ENCODE data around the gene HUS1. TPM values are rescaled to one million over a fixed set of nuclear protein-coding genes. Genes with fewer than 3 reads are reported as not detected.
"Not testable (repeated sequence)": the region's sequence is repeated elsewhere in the genome, so short reads cannot be mapped to it uniquely, and the experiment has no call there.

The HUS1 gene
- total RNA-seq, 2 experiments from 2014 or later, result 49.2 to 50.4 TPM

- Mint-ChIP-seq H3K36me3 (peaks cover 4% of the 10 kb centered on the region), H3K9me3 (peaks cover 2% of the 10 kb centered on the region), H3K27ac (peak overlapping the region; percentile 97), H3K4me3 (peak overlapping the region; percentile 79), H3K27me3 (no peaks in the 10 kb centered on the region), H3K4me1 (peaks cover 19% of the 10 kb centered on the region)
- no peak for DNase-seq
Observed at GRCh38 chr7:47991270-47991669, 11.9 kb upstream of the HUS1 start.

DNA sequence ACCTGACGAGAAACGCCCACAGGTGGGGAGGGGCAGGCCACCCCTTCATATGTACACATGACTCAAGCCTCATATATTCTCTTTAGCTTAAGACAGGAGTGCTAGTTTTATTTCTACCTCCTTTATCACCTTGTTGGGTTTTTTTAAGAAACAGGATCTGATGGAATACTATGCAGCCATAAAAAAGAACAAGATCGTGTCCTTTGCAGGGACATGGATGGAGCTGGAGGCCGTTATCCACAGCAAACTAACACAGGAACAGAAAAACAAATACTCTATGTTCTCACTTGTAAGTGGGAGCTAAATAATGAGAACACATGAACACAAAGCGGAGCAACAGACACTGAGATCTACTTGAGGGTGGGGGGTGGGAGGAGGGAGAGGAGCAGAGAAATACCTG is 11.2 kb upstream of the HUS1 start:
- Mint-ChIP-seq H3K4me1 (peaks cover 19% of the 10 kb centered on the region), H3K4me3 (no peak overlapping the region), H3K36me3 (peaks cover 4% of the 10 kb centered on the region), H3K27me3 (no peaks in the 10 kb centered on the region), H3K9me3 (peaks cover 2% of the 10 kb centered on the region), H3K27ac (no peak overlapping the region)
- no peak for DNase-seq

DNA sequence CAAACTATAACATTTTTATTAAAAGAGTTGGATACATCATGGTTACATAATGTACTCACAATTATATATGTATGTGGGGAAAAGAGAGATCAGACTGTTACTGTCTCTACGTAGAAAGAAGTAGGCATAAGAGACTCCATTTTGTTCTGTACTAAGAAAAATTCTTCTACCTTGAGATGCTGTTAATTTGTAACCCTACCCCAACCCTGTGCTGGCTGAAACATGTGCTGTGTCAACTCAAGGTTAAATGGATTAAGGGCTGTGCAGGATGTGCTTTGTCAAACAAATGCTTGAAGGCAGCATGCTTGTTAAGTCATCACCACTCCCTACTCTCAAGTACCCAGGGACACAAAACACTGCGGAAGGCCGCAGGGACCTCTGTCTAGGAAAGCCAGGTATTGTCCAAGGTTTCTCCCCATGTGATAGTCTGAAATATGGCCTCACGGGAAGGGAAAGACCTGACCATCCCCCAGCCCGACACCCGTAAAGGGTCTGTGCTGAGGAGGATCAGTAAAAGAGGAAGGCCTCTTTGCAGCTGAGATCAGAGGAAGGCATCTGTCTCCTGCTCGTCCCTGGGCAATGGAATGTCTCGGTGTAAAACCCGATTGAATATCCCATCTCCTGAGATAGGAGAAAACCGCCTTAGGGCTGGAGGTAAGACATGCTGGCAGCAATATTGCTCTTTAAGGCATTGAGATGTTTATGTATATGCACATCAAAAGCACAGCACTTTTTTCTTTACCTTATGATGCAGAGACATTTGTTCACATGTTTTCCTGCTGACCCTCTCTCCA is 10.4 kb upstream of the HUS1 start:
- not testable (repeated sequence) for H3K27me3 Mint-ChIP-seq, H3K9me3 Mint-ChIP-seq, H3K36me3 Mint-ChIP-seq, H3K4me3 Mint-ChIP-seq, DNase-seq, H3K27ac Mint-ChIP-seq
- H3K4me1 Mint-ChIP-seq, result peaks cover 19% of the 10 kb centered on the region

DNA sequence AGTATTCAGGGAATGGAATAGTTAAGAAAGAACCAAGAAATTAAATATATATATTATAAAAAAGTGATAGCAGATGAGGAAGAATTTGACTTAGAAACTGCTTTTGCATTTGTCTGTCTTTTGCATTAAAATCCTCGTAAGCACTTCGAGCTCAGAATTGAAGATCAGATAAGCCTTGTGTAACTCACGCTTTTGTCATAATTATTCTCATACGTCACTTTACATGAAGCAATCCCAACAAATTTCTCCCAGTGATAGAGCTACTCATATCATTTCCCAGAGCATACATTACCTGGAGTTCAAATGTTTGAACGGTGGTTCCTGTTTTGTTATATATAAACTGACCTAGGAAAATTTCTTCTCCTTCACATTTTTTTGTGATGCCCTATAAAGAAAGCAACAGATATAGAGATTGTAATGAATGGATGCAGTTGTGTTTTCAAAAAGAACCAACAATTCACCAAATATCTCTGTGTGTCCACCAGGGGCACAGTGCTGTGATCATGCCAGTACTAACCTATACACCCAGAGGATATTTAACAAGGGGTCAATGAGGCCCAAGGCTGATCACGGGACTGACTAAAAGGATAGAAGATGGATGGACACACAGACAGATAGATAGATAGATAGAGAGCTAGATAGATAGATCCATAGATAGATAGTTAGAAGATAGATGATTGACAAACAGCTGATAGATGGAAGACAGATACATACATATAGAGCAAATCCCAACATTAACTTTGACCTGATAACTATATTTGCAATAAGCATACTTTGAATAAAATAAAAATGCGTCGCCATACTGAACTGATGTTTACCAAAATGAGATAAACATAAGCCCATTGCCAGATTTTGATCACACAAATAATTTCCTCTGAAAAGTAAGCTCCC is 9.3 kb upstream of the HUS1 start:
- peaks cover 4% of the 10 kb centered on the region for H3K36me3 Mint-ChIP-seq
- no peak overlapping the region for H3K4me3 Mint-ChIP-seq
- H3K27ac Mint-ChIP-seq, result no peak overlapping the region
- no peaks in the 10 kb centered on the region for H3K27me3 Mint-ChIP-seq
- no peak for DNase-seq
- peaks cover 19% of the 10 kb centered on the region for H3K4me1 Mint-ChIP-seq
- H3K9me3 Mint-ChIP-seq, result peaks cover 2% of the 10 kb centered on the region

DNA sequence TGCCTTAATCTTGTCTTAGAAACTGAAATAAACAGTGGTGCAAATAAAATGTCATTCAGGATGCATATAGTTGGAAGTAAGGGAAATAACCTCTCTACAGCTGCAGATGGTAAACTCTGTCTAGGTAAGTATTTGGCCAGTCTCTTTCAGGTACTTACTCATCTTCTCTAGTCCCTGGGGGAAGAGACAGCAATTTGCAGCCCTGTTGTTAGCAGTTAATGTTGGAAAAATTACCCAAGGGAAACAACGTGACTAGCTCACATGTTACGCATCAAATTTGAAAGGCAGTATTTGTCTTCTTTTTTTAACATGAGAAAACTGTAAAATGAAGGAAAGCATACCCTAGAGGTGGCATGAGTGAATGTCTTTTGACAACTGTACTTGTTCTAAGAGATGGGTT is 3.2 kb upstream of the HUS1 start:
- no peak overlapping the region for H3K27ac Mint-ChIP-seq
- DNase-seq, result no peak
- H3K36me3 Mint-ChIP-seq, result peaks cover 10% of the 10 kb centered on the region
- H3K9me3 Mint-ChIP-seq, result no peaks in the 10 kb centered on the region
- no peak overlapping the region for H3K4me3 Mint-ChIP-seq
- H3K4me1 Mint-ChIP-seq, result peaks cover 9% of the 10 kb centered on the region
- no peaks in the 10 kb centered on the region for H3K27me3 Mint-ChIP-seq

GRCh38 chr7:47980648-47981047 is 1.2 kb upstream of the HUS1 start:
- H3K36me3 Mint-ChIP-seq, result peaks cover 18% of the 10 kb centered on the region
- peaks cover 13% of the 10 kb centered on the region for H3K4me1 Mint-ChIP-seq
- H3K9me3 Mint-ChIP-seq, H3K4me3 Mint-ChIP-seq, H3K27ac Mint-ChIP-seq, H3K27me3 Mint-ChIP-seq, DNase-seq: not testable (repeated sequence)

DNA sequence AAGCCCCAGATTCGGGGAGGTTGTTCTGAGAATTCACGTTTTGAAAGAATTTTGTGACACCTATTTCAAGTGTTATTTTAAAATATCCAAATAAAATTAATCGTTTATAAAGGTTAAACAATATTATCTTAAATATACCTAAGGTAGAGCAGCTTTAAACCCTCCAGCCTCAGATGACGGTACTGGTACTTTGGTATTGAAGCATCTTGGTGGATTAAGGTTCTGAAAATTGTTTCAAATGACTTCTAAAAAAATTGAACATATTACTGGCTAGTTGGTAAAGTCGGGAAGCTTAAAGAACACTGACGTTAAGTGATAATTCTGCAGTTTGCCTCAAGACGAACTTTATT is 392 bp upstream of the HUS1 start:
- peak overlapping the region; percentile 95 for H3K27ac Mint-ChIP-seq
- no peaks in the 10 kb centered on the region for H3K9me3 Mint-ChIP-seq
- DNase-seq, result no peak
- H3K4me3 Mint-ChIP-seq, result peak overlapping the region; percentile 92
- H3K4me1 Mint-ChIP-seq, result peaks cover 13% of the 10 kb centered on the region
- peaks cover 18% of the 10 kb centered on the region for H3K36me3 Mint-ChIP-seq
- no peaks in the 10 kb centered on the region for H3K27me3 Mint-ChIP-seq

DNA sequence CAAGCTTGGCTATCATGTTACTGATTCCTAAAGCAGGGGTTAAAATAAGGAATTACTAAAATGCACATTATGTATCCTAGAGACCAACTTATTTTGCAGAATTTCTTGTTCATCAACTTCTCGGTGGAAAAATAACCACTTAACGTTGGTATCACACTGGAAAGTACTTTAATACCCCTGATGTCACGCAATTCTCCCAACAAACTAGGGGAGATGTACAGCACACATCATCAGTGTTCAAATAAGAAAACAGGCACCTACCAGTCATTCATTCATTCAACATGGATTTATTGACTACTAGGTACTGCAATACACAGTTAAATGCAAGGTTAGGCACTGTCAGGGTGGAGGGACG is 648 bp downstream of the HUS1 start:
- Mint-ChIP-seq H3K4me1 (peaks cover 20% of the 10 kb centered on the region), H3K9me3 (no peaks in the 10 kb centered on the region), H3K4me3 (peak overlapping the region; percentile 92), H3K36me3 (peaks cover 27% of the 10 kb centered on the region), H3K27ac (peak overlapping the region; percentile 95), H3K27me3 (no peaks in the 10 kb centered on the region)
- no peak for DNase-seq

- Mint-ChIP-seq H3K27ac (peak overlapping the region; percentile 63), H3K9me3 (no peaks in the 10 kb centered on the region), H3K4me3 (no peak overlapping the region), H3K4me1 (peaks cover 41% of the 10 kb centered on the region), H3K27me3 (no peaks in the 10 kb centered on the region), H3K36me3 (peaks cover 44% of the 10 kb centered on the region)
- peak; percentile 12 for DNase-seq
Observed at GRCh38 chr7:47973739-47974138, 5.7 kb downstream of the HUS1 start.

DNA sequence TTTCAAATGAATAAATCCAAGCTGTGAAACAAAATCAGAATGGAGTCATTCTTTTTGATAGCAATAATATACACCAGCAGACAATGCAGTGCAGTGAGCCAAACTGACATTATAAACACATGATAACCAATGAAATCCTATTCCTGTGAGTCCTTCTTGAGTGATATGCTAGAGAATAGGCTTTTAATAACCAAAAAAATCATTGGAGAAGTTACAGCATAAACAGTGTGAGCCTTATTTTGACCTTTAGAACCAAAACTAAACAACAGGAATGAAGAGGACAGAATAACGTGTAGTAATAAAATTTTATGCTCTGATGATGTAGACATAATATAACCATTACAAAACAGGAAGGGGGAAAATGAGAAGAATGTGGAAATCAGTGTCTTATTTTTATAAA is 8.7 kb downstream of the HUS1 start:
- no peaks in the 10 kb centered on the region for H3K9me3 Mint-ChIP-seq
- no peak overlapping the region for H3K4me3 Mint-ChIP-seq
- no peak overlapping the region for H3K27ac Mint-ChIP-seq
- peaks cover 31% of the 10 kb centered on the region for H3K4me1 Mint-ChIP-seq
- no peak for DNase-seq
- H3K27me3 Mint-ChIP-seq, result no peaks in the 10 kb centered on the region
- H3K36me3 Mint-ChIP-seq, result peaks cover 41% of the 10 kb centered on the region

GRCh38 chr7:47968847-47969774 is 10.3 kb downstream of the HUS1 start:
- no peak overlapping the region for H3K27ac Mint-ChIP-seq
- H3K27me3 Mint-ChIP-seq, result no peaks in the 10 kb centered on the region
- H3K36me3 Mint-ChIP-seq, result peaks cover 42% of the 10 kb centered on the region
- no peaks in the 10 kb centered on the region for H3K9me3 Mint-ChIP-seq
- peaks cover 27% of the 10 kb centered on the region for H3K4me1 Mint-ChIP-seq
- peak; percentile 45 for DNase-seq
- no peak overlapping the region for H3K4me3 Mint-ChIP-seq

GRCh38 chr7:47967708-47968107 is 11.7 kb downstream of the HUS1 start:
- Mint-ChIP-seq H3K9me3 (no peaks in the 10 kb centered on the region), H3K27me3 (no peaks in the 10 kb centered on the region), H3K4me3 (no peak overlapping the region), H3K4me1 (peaks cover 15% of the 10 kb centered on the region), H3K36me3 (peaks cover 36% of the 10 kb centered on the region), H3K27ac (no peak overlapping the region)
- no peak for DNase-seq

- no peak overlapping the region for H3K4me3 Mint-ChIP-seq
- no peaks in the 10 kb centered on the region for H3K27me3 Mint-ChIP-seq
- peaks cover 15% of the 10 kb centered on the region for H3K4me1 Mint-ChIP-seq
- no peak for DNase-seq
- H3K9me3 Mint-ChIP-seq, result no peaks in the 10 kb centered on the region
- H3K36me3 Mint-ChIP-seq, result peaks cover 37% of the 10 kb centered on the region
- H3K27ac Mint-ChIP-seq, result no peak overlapping the region
Observed at GRCh38 chr7:47967123-47967522, 12.3 kb downstream of the HUS1 start.

GRCh38 chr7:47965456-47965855 is 14.0 kb downstream of the HUS1 start:
- H3K27me3 Mint-ChIP-seq, result no peaks in the 10 kb centered on the region
- peaks cover 6% of the 10 kb centered on the region for H3K4me1 Mint-ChIP-seq
- no peak overlapping the region for H3K27ac Mint-ChIP-seq

DNA sequence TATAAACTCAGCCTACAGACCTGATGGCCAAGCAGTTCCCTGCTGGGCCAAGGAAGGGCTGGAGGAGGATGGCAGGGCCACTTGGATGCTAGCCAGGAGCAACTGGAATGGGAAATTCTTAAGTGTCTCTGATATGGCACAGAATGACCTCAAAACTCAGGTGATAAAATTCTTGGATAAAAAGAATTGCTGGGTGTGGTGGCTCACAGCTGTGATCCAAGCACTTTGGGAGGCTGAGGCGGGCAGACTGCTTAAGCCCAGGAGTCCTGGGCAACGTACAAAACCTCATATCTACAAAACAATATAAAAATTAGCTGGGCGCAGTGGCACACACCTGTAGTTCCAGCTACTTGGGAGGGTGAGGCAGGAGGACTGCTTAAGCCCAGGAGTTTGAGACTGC is 17.2 kb downstream of the HUS1 start:
- no peak overlapping the region for H3K27ac Mint-ChIP-seq
- no peak overlapping the region for H3K4me3 Mint-ChIP-seq
- H3K36me3 Mint-ChIP-seq, result peaks cover 52% of the 10 kb centered on the region
- no peaks in the 10 kb centered on the region for H3K27me3 Mint-ChIP-seq
- DNase-seq, result no peak
- H3K4me1 Mint-ChIP-seq, result peaks cover 8% of the 10 kb centered on the region
- H3K9me3 Mint-ChIP-seq, result no peaks in the 10 kb centered on the region

More at GRCh38 chr7:47965456-47965855, 14.0 kb downstream of the HUS1 start:
- Mint-ChIP-seq H3K9me3 (no peaks in the 10 kb centered on the region), H3K36me3 (peaks cover 51% of the 10 kb centered on the region), H3K4me3 (no peak overlapping the region)
- no peak for DNase-seq

Data from activated naive CD8-positive, alpha-beta T cell treated with anti-CD3 and anti-CD28 coated beads for 36 hours (primary cell).